Retina (tissue), 1 donor: Measurements from ENCODE around the gene PCDHGC5.

Experiments used
- DNase-seq: peaks from one replicate; pipeline ENCODE4 v3.0.0-alpha.2; 2016

Gene PCDHGC5

DNA sequence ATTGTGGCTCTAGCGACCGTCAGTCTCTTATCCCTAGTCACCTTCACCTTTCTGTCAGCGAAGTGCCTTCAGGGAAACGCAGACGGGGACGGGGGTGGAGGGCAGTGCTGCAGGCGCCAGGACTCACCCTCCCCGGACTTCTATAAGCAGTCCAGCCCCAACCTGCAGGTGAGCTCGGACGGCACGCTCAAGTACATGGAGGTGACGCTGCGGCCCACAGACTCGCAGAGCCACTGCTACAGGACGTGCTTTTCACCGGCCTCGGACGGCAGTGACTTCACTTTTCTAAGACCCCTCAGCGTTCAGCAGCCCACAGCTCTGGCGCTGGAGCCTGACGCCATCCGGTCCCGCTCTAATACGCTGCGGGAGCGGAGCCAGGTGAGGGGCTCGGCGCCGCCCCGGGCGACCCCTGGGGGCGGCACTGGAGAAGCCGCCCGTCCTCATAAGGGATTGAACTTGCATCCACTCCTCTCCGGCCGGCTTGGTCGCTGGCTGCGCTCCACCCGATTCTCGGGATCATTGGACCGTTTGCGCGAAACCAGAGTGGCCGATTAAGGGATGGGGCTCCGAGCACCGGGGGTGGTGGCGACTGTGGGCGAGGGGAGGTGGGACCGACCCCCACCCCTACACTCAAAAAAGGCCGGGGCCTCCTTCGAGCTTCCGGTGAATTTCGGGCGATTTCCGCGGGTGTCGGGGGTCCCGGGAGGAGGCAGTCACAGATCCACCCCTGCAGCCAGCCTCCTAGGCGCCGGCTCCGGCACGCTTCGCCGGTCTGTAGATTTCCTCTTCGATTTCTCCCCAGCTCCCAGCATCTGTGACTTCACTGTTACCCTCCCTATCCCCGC lies 2.7 kb downstream of the PCDHGC5 start:
- peak; percentile 66 for DNase-seq

DNA sequence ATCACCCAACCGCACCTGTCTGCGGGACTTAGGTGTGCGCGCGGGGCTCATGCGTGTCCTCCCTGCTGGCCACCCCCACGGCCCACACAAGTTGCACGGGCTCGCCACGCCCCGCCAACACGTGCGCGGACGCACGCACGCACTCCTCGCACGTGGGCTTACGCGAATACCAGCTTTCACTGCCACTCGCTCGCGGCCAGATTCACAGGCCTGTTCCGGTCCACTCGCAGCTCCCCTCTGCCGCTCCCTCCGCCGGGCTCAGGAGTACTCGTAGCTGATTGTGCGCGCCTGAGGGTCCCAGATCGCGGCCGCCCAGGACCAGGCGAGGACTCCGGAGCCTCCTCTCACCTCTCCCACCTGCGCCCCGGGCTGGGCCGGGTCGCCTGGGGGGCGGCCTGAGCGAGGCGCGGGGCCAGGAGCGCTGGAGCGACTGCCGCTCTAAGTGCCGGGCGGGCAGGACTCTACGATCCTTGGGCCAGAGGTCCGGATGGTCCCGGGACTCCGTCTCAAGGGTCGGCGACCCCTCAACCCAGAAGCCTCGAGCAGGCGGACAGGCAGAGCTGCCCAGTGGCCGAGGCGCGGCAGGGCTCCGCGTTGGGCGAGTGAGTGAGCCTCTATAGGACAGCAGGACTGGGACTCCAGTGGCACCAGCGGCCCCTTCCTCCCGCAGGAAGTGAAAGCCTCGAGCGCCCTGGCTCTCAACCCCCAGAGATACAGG lies 3.4 kb downstream of the PCDHGC5 start:
- DNase-seq = peak; percentile 71

DNA sequence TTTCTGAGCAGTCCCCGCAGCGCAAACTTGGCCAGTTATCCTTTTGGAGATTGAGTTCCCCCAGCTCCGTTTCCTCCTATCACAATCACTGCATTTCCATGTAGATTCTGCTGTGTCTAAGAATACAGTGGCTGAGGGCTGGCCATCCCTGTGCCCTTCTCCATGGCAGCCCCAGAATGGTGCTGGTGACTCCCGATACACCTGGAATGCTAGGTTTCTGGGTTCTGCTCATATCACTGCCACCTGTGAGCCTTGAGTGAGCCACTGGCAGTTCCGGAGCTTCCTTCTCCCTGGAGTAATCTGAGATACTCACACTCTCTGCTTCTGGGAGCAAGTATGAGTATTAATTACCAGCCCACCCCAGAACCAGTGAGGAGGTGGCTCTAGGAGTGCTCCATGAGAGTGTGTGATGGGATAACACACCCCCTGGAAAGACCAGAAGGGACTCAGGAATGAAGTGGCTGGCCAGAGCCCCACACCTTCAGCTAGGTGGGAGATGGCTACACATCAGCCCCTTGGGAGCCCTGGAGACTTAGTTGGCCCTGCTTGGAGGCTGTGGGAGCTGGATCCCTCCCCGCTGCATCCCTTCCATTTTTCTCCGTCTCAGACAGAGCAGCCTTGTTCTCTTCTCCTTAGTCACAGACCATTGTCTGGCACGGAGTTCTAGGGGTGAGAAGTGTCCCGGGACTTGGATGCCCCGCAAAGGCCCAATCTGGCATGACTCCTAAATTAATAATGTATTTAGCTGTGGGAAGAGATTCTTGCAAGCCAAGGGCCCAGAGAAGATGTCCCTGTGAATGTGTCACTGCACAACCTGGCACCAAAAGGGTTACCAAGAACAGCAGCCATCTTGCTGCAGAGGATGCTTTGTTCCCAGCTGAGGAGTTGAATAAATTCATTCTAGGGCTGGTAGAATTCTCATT lies 4.9 kb downstream of the PCDHGC5 start:
- peak; percentile 62 for DNase-seq

DNA sequence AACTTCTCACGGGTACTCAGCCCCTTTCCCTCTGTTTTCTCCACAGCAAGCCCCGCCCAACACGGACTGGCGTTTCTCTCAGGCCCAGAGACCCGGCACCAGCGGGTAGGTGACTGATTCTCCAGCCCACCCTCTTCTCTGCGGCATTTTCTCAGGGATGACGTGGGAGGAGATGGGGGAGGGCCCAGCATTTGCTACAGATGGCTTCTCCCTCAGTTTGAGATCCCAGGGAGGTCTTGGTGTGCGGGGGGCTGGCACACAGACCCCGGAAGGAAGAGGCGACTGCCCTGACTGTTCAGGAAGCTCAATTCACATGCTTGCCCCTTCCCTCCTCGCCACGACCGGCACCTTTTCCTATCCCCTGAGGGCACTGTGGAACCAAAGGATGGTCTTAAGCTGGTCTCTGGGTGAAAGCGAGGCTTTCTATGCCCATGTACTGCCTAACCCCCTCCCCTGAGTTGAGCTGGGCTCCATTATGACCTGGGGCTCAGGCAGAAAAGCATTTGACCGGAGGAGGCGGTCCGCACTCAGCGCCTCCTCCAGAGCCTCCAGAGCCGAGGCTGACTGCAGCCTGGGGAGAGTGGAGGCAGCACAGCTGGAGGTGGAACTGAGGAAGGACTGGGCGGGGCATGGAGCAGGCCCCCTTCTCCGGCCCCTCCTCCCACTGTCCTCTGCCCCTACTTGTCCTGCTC lies 6.0 kb downstream of the PCDHGC5 start:
- DNase-seq = peak; percentile 77

DNA sequence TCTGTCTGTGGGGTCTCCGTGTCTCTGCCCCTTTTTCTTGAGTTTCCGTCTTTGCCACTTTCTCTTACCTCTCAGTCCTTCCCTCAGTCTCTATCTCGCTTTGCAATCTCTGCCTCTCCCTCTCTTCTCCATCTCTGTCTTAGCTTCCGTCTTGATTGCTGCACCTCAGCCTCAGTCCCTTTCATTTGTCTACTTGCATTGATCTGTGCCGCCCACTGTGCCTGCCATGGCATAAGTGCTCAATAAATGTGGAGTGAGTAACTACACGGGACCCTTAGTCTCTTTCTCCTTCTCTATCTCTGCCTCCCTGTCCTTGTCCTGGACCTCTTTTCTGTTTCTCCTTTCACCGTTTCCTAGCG lies 6.6 kb downstream of the PCDHGC5 start:
- no peak for DNase-seq

DNA sequence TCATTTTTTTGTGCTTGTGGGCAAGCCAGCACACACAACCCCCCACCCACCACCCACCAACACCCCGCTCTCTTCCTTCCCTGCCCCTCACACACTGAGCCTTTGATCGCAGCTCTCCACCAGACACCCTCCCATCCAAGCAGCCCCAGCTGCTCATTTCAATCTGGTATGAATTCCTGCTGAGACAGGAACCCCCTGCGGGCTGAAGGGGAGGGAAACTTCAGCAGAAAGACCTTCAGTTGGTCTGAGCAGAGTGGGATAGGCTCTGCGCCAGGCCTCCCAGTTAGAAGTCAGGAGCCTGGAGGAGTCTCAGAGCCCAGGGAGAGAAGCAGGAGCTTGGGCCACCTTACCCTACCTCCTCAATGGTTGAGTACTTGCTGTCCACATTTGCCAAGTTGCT lies 7.2 kb downstream of the PCDHGC5 start:
- peak; percentile 39 for DNase-seq

DNA sequence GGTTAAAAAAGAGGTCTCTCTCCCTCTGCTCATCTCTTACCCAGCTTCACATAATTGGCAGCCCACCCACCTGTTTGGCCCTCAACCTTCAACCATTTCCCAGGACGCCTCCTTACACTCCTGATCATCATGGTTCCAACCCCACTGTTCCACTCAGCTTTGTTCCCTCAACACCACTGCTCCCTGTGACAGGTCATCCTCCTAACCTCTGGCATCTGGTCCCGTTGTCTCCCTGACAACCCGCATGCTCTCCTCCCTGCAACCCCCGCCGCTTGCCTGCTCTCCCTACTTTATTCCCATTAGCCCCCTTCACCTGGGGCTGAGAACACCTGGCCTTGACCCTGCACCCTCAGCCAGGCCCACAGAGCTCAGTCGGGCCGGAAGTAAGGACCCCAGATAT lies 12.9 kb downstream of the PCDHGC5 start:
- DNase-seq = no peak

DNA sequence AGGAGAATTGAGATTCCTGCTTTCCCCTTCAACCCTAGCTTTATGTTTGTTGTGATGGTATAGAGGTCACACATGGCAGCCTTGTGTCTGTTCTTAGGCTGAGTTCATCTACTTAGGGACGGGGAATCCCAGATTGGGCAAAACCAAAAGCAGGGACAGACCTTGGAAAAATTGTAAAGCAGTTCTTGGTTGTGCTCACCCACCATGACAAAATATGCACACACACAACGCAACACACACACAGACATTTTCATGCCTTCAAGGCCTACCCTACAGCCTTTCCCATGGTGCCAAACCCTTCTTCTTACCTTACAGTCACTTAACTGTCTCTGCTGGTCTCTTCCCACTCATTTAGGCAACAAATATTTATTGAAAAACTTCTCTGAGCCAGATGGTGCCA lies 14.8 kb downstream of the PCDHGC5 start:
- DNase-seq = no peak

DNA sequence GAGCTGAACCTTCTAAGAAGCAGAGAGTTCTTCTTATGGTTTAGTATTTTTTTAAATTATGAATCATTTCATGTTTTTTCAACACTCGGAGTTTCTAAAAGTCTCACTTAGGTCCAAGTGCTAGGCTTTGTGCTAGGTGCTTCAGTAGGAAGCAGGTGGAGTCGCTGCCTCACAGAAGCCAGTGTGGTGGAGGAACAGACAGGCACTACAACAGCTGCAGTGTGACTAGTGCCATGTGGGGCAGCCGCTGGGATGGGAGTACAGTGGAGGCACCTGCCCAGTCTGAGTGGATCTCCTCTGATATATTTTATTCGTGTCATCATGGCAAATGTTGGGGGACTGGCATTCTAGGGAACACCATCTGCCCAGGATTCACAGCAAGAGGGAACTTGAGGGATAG lies 15.3 kb downstream of the PCDHGC5 start:
- DNase-seq = no peak

DNA sequence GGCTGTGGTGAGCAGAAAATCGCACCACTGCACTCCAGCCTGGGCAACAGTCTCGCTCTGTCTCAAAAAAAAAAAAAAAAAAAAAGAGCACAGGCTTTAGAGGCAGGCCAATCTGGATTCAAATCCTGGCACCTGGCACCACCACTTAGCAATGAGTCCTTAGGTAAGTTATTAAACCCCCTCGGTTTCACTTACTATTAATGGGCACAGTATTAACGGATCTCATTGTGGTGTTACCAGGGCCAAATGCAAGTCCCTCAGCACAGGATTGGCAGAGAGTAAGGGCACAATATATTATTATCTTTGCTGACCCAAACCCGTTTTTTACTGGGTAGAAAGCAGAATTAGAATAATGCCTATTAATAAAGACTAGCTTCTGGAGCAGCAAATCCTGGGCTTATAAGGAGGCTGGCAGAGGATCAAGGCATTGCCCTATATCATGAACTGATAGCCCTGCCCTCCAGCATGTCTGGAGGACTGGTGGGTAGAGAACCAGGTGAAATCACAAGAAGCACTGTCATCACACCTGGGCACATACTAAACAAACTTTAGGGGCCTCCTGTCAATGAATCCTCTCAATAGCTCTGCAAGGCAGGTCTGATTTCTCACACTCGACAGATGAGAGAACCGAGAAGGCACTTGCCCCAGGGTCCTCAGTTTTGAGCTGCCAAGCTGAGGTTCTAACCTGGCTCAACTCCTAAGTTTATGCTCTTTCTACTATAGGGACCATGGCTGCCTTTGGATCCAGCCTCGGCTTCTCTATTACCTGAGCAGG lies 17.7 kb downstream of the PCDHGC5 start:
- DNase-seq = no peak

DNA sequence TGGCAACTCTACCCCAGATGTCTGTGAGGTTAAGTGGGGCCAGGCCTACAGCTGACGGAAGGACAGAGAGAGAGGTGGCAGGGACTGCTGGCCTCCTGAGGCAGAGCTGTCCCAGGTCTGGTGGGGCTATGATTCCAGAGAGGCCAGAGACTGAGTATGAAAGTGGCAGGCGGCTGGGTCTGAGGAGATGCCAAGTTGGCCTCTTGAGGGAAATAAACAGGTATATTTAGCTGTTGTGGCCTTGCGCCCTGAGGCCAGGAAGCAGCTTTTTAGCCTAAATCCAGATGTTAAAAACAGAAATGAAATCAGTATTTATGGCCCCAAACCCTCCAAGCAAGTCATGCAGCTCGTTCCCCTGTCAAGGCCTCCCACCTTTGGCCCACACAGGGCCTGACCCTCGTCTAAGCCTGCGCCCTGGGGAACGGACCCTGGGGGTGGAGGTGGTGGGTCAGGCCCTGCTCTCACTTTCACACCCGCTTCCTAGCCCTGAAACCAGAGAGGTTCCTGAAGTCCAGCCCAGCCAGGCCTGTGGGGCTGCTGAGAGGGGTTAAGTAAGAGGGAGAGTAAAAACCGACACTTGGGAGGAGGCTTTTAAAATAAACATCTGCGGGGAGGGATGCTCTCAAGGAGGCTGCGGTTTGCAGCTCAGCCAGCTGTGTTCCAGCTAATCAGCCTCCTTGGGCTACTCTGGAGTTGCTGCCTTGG lies 18.7 kb downstream of the PCDHGC5 start:
- DNase-seq = no peak

DNA sequence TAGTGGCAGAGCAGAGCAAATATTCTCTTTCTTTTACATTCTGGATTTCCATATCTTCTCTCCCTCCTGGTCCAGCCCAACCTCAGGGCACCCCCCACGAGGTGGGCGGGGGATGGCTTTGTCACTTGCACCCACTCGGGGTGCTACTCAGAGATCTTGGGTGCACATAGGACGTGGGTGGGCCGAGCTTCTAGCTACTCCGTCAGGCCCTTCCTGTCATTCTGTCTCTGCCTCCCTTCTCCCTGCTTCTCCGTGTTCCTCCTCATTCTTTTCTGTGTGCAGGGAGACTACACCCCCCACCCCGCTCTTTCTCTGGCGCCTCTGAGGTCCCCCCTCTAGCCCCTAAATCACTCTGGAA lies 19.5 kb downstream of the PCDHGC5 start:
- DNase-seq = no peak

DNA sequence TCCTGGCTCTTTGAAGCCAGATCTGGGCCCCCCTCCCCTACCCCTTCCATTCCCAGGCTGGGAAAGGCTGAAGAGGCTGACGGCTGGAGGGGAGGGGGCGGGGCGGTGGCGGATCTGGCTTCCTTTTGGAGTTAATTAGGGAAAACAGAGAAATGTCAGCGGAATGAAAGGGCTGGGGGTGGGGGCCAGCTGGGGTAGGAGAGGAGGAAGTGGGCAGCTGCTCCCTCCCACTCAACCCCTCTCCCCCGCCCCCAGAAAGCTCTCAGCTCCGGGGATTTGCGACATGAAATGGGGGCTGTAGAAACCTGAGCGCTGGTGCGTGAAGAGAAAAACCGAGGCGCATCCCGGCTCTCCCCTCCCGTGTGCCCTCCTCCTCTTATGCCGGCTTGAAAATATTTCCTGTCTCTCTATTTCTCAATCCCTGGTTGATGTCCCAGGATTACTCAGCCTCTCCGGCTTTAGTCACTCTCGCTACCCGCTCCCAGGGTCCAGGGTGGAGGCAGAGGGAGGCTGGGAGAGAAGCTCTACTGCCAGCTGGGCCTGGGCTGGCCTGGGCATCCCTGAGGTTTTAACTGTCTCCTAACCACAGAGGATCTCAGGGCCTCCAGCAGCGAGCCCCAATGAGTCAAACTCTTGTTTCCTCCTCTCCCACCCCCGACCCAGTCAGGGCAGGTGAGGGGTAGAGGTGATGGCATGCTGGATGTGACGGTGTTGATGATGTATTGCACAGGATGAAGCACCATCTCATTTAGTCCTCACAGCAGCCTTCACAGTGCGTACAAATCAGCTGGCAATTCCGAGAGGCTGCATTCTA lies 20.1 kb downstream of the PCDHGC5 start:
- DNase-seq = peak; percentile 83

DNA sequence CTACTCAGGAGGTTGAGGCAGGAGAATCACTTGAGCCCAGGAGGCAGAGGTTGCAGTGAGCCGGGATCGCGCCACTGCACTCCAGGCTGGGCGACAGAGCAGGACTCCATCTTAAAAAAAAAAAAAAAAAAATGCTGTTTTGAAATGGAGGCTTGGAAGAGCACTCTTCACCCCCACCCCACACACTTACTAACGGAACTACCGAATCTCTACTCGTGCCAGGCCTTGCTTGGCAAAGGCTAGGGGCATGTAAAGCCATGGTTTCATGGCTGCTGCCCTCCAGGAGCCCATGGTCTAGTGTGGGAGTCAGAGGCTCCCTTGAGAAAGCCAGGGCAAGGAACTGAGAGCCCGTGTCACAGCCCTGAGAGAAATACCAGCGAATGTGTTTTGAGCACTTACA lies 21.3 kb downstream of the PCDHGC5 start:
- DNase-seq = no peak

DNA sequence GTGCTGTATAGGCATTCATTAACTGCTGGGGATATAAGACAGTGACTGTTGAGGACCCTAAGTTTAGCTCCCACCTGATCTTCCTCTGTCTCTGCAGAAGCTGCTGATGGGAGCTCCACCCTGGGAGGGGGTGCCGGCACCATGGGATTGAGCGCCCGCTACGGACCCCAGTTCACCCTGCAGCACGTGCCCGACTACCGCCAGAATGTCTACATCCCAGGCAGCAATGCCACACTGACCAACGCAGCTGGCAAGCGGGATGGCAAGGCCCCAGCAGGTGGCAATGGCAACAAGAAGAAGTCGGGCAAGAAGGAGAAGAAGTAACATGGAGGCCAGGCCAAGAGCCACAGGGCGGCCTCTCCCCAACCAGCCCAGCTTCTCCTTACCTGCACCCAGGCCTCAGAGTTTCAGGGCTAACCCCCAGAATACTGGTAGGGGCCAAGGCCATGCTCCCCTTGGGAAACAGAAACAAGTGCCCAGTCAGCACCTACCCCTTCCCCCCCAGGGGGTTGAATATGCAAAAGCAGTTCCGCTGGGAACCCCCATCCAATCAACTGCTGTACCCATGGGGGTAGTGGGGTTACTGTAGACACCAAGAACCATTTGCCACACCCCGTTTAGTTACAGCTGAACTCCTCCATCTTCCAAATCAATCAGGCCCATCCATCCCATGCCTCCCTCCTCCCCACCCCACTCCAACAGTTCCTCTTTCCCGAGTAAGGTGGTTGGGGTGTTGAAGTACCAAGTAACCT lies 22.1 kb downstream of the PCDHGC5 start:
- DNase-seq = no peak

DNA sequence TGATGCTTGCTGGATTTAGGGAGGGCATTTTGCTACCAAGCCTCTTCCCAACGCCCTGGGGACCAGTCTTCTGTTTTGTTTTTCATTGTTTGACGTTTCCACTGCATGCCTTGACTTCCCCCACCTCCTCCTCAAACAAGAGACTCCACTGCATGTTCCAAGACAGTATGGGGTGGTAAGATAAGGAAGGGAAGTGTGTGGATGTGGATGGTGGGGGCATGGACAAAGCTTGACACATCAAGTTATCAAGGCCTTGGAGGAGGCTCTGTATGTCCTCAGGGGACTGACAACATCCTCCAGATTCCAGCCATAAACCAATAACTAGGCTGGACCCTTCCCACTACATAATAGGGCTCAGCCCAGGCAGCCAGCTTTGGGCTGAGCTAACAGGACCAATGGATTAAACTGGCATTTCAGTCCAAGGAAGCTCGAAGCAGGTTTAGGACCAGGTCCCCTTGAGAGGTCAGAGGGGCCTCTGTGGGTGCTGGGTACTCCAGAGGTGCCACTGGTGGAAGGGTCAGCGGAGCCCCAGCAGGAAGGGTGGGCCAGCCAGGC lies 23.0 kb downstream of the PCDHGC5 start:
- no peak for DNase-seq

DNA sequence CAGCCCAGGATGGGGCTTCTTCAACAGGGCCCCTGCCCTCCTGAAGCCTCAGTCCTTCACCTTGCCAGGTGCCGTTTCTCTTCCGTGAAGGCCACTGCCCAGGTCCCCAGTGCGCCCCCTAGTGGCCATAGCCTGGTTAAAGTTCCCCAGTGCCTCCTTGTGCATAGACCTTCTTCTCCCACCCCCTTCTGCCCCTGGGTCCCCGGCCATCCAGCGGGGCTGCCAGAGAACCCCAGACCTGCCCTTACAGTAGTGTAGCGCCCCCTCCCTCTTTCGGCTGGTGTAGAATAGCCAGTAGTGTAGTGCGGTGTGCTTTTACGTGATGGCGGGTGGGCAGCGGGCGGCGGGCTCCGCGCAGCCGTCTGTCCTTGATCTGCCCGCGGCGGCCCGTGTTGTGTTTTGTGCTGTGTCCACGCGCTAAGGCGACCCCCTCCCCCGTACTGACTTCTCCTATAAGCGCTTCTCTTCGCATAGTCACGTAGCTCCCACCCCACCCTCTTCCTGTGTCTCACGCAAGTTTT lies 23.6 kb downstream of the PCDHGC5 start:
- DNase-seq = peak; percentile 84

DNA sequence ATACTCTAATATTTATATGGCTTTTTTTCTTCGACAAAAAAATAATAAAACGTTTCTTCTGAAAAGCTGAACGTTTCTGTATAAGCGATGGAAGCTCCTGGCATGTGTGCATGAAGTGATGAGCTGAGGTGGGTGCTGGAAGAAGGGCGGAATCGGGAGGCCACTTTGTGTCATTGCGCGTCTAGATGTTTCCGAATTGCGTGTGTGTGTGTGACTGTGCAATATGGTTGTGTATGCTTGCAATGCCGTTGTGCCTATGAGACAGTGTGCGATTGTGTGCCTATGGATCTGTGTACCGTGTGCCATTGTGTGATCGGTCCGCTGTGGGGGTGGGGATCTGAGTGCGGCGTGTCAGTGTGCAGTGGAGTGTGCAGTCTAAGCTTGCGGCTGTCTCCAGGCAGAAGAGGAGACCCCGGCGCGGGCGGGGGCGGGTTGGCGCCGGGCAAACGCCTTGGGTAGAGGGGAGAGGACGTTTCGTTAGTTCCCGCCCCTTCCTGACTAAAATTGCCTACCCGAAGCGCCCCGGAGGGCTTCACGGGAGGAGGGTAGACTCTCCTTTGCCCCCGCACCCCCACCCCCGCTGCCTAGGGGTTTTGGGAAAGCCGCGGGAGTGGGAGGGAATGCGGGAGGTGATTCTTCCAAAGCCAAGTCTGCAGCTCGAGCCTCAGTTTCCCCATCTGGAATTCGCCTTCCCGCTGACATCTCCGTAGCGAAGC lies 24.2 kb downstream of the PCDHGC5 start:
- DNase-seq = peak; percentile 92
